GM19467 (cell line): ENCODE results near the gene SLC24A5.

Experiments used
- ATAC-seq: cut with Tn5 transposase; IDR thresholded peaks from one replicate; pipeline ENCODE4 v1.9.1; 2021; ENCODE audit warnings: mild to moderate bottlenecking, moderate library complexity; ENCODE audit not compliant: unreplicated experiment

Gene SLC24A5

DNA sequence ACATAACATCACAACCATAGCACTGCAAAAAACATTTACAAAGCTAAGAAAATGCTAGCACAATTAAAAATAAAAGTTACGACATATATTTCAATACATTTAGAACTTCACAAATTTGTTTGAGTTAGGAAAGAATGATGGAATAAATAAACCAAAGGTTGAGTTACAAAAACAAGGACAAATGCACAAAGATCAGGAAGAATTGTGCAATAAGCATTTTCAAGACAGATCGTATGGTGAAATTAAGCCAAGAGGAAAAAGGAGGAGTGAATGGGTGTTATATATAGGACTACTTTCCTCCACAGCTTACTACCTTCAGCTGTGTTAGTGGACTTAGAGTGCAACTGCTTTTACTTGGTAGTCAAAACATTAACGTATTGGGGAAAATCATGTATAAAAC lies 64.7 kb downstream of the SLC24A5 start:
- ATAC-seq, result no peak

- ATAC-seq, result no peak
Observed at GRCh38 chr15:48186271-48186670, 65.5 kb downstream of the SLC24A5 start.

DNA sequence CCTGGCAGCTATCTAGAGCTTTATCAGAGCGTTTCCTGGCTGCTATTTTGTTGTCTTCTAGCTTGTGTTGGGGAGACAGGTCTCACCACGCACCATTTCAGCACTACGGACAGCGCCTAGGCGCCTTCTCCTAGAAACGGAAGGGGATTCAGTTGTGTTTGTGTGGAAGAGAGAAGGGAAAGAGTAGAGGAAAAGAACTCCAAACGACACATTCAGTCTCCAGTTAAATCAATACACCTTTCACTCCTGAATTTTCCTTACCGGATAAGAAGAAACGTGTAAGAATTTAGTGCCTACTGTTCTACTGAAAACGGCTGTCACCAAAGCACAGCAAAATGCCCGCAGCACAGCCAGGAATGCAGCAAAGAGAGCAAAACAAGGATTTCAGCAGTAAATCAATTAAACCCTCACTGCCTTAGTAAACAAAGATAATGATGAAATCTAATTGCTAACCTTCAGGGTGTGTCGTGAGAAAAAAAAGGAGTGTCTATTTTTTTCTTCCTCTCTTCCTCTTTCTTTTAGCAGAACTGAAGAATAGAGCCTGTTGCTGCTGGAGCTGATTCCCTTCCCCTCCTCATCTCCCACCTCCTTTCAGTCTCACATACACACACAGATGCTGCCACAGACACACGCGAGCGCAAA lies 70.3 kb downstream of the SLC24A5 start:
- no peak for ATAC-seq

- ATAC-seq, result no peak
Observed at GRCh38 chr15:48191574-48192225, 70.9 kb downstream of the SLC24A5 start, which contains the start of gene CTXN2. Gene CTXN2 (plus strand): TSS chr15:48191665. CDS start chr15:48201301, 9,636 bp downstream.
